H9 (cell line): ENCODE measurements around the gene LRRC8A. TPM values are rescaled to one million over a fixed set of nuclear protein-coding genes. Genes with fewer than 3 reads are reported as not detected.

ENCODE experiments used
- DNase-seq: peaks from one replicate; pipeline ENCODE4 v3.0.0-alpha.2; 2017
- H2AFZ ChIP-seq: one replicate; pipeline ENCODE4 v1.6.1; 2013; ENCODE audit warnings: mild to moderate bottlenecking, low read length, control low read depth, moderate library complexity
- H2AK5ac ChIP-seq: 2 replicates; pipeline ENCODE4 v1.6.1; 2013; ENCODE audit warnings: low read length, control low read depth, mixed read lengths; ENCODE audit not compliant: insufficient read length
- H2BK120ac ChIP-seq: one replicate; pipeline ENCODE4 v1.6.1; 2013; ENCODE audit warnings: low read depth, mild to moderate bottlenecking, low read length, control low read depth, inconsistent platforms; ENCODE audit not compliant: poor library complexity, severe bottlenecking
- H2BK12ac ChIP-seq: 2 replicates; pipeline ENCODE4 v1.6.1; 2013; ENCODE audit warnings: low read length, control low read depth, mixed read lengths, low read depth; ENCODE audit not compliant: insufficient read length
- H2BK15ac ChIP-seq: 2 replicates; pipeline ENCODE4 v1.6.1; 2013; ENCODE audit warnings: low read depth, low read length, control low read depth
- H2BK20ac ChIP-seq: one replicate; pipeline ENCODE4 v1.6.1; 2013; ENCODE audit warnings: low read depth, mild to moderate bottlenecking, low read length, control low read depth, inconsistent platforms; ENCODE audit not compliant: poor library complexity, severe bottlenecking
- H2BK5ac ChIP-seq: 2 replicates; pipeline ENCODE4 v1.6.1; 2013; ENCODE audit warnings: low read length, control low read depth, mixed read lengths; ENCODE audit not compliant: insufficient read length
- H3K14ac ChIP-seq: 2 replicates; pipeline ENCODE4 v1.6.1; 2013; ENCODE audit warnings: low read length, control low read depth; ENCODE audit not compliant: insufficient read depth
- H3K18ac ChIP-seq: 2 replicates; pipeline ENCODE4 v1.6.1; 2013; ENCODE audit warnings: low read depth, mild to moderate bottlenecking, mixed read lengths, low read length, control low read depth; ENCODE audit not compliant: insufficient read length
- H3K23ac ChIP-seq: 2 replicates; pipeline ENCODE4 v1.6.1; 2013; ENCODE audit warnings: low read length, control low read depth, mixed read lengths, low read depth; ENCODE audit not compliant: insufficient read length
- H3K23me2 ChIP-seq: 2 replicates; pipeline ENCODE4 v1.6.1; 2013; ENCODE audit warnings: low read depth, mild to moderate bottlenecking, mixed read lengths, low read length, control low read depth; ENCODE audit not compliant: insufficient read length, poor library complexity, severe bottlenecking
- H3K27ac ChIP-seq: 2 replicates; pipeline ENCODE4 v1.5.1; 2013; ENCODE audit warnings: low read length, control low read depth, mixed read lengths, low read depth; ENCODE audit not compliant: insufficient read length
- H3K27me3 ChIP-seq: 2 replicates; pipeline ENCODE4 v1.6.1; 2013; ENCODE audit warnings: low read length, control low read depth, inconsistent platforms; ENCODE audit not compliant: insufficient read depth
- H3K4ac ChIP-seq: 2 replicates; pipeline ENCODE4 v1.6.1; 2013; ENCODE audit warnings: low read depth, mild to moderate bottlenecking, control low read depth, inconsistent platforms, low read length, moderate library complexity
- H3K4me1 ChIP-seq: 2 replicates; pipeline ENCODE4 v1.6.1; 2013; ENCODE audit warnings: low read length, control low read depth, inconsistent platforms; ENCODE audit not compliant: insufficient read depth
- H3K4me2 ChIP-seq: 2 replicates; pipeline ENCODE4 v1.6.1; 2013; ENCODE audit warnings: low read length, control low read depth, mixed read lengths; ENCODE audit not compliant: insufficient read length, insufficient read depth
- H3K56ac ChIP-seq: 2 replicates; pipeline ENCODE4 v1.6.1; 2013; ENCODE audit warnings: low read depth, mild to moderate bottlenecking, mixed read lengths, low read length, control low read depth; ENCODE audit not compliant: insufficient read length
- H3K79me1 ChIP-seq: 2 replicates; pipeline ENCODE4 v1.6.1; 2013; ENCODE audit warnings: low read depth, mild to moderate bottlenecking, moderate library complexity, low read length, control low read depth, inconsistent platforms; ENCODE audit not compliant: insufficient read depth, poor library complexity, severe bottlenecking
- H3K79me2 ChIP-seq: 2 replicates; pipeline ENCODE4 v1.6.1; 2013; ENCODE audit warnings: low read length, control low read depth, inconsistent platforms; ENCODE audit not compliant: insufficient read depth
- H3K9ac ChIP-seq: 2 replicates; pipeline ENCODE4 v1.6.1; 2013; ENCODE audit warnings: low read length, control low read depth, mixed read lengths; ENCODE audit not compliant: insufficient read length; ENCODE audit errors: extremely low read depth
- H3K9me3 ChIP-seq: one replicate; pipeline ENCODE4 v1.6.1; 2013; ENCODE audit warnings: low read depth, low read length, inconsistent platforms; ENCODE audit not compliant: control insufficient read depth
- H3T11ph ChIP-seq: one replicate; pipeline ENCODE4 v1.6.1; 2013; ENCODE audit warnings: mild to moderate bottlenecking, low read length, control low read depth, inconsistent platforms
- H4K20me1 ChIP-seq: one replicate; pipeline ENCODE4 v1.6.1; 2013; ENCODE audit not compliant: control insufficient read depth, insufficient read length, insufficient read depth
- H4K5ac ChIP-seq: 2 replicates; pipeline ENCODE4 v1.6.1; 2013; ENCODE audit warnings: low read depth, mild to moderate bottlenecking, mixed read lengths, low read length, control low read depth; ENCODE audit not compliant: insufficient read length
- H4K8ac ChIP-seq: replicated peaks from 2 replicates; pipeline ENCODE4 v1.6.1; 2013; ENCODE audit warnings: low read length, control low read depth, mixed read lengths, low read depth; ENCODE audit not compliant: insufficient read length
- H4K91ac ChIP-seq: 2 replicates; pipeline ENCODE4 v1.6.1; 2013; ENCODE audit warnings: low read depth, mild to moderate bottlenecking, moderate library complexity, mixed read lengths, low read length, control low read depth; ENCODE audit not compliant: insufficient read length
- H3K27ac Mint-ChIP-seq, 3 experiments: 2 replicates in 2 of 3; 3 replicates in 1 of 3; pipeline ENCODE4 v1.8.0; 2020 to 2021; ENCODE audit warnings: mixed read lengths in 3 of 3, mild to moderate bottlenecking in 1 of 3, moderate library complexity in 1 of 3
- H3K27me3 Mint-ChIP-seq: 2 replicates; pipeline ENCODE4 v1.8.0; 2021; ENCODE audit warnings: low read depth, mild to moderate bottlenecking, moderate library complexity, mixed read lengths
- H3K36me3 Mint-ChIP-seq, 3 experiments: 2 replicates in 2 of 3; 3 replicates in 1 of 3; pipeline ENCODE4 v1.8.0; 2020 to 2021; ENCODE audit warnings: low read depth in 3 of 3, mixed read lengths in 3 of 3; ENCODE audit not compliant: insufficient read depth in 1 of 3
- H3K4me1 Mint-ChIP-seq, 2 experiments: 2 replicates each; pipeline ENCODE4 v1.8.0; 2020; ENCODE audit warnings: mixed read lengths in 2 of 2
- H3K4me3 Mint-ChIP-seq, 2 experiments: 2 replicates in 1 of 2; 3 replicates in 1 of 2; pipeline ENCODE4 v1.8.0; 2020 to 2021; ENCODE audit warnings: mild to moderate bottlenecking in 2 of 2, mixed read lengths in 2 of 2, moderate library complexity in 1 of 2
- H3K9me3 Mint-ChIP-seq, 2 experiments: 2 replicates in 1 of 2; 3 replicates in 1 of 2; pipeline ENCODE4 v1.8.0; 2020; ENCODE audit warnings: mild to moderate bottlenecking in 2 of 2, mixed read lengths in 2 of 2, moderate library complexity in 1 of 2
- WGBS: extraction: QIAGEN DNeasy Blood & Tissue Kit; methylation state at CpG from one replicate; pipeline ENCODE4 v1.1.7; 2013; ENCODE audit warnings: missing lambda C conversion rate, low lambda C conversion rate, mixed read lengths; ENCODE audit not compliant: insufficient read length; ENCODE audit errors: extremely low coverage; 5-methylcytosine and 5-hydroxymethylcytosine counted together
- total RNA-seq: library from RNA; stranded (reverse); gene quantifications from 2 replicates; pipeline ENCODE4 v1.2.1, GENCODE V29; 2021
- TF ChIP-seq, protein P1 (sequence below): fragments of 200-600 bp; sonication (generic); conservative IDR thresholded peaks from 3 replicates; pipeline ENCODE4 v1.8.0; 2021; ENCODE audit warnings: antibody characterized with exemption, mild to moderate bottlenecking

The LRRC8A gene
- total RNA-seq, 1 experiment from 2014 or later = 76.0 TPM

DNA sequence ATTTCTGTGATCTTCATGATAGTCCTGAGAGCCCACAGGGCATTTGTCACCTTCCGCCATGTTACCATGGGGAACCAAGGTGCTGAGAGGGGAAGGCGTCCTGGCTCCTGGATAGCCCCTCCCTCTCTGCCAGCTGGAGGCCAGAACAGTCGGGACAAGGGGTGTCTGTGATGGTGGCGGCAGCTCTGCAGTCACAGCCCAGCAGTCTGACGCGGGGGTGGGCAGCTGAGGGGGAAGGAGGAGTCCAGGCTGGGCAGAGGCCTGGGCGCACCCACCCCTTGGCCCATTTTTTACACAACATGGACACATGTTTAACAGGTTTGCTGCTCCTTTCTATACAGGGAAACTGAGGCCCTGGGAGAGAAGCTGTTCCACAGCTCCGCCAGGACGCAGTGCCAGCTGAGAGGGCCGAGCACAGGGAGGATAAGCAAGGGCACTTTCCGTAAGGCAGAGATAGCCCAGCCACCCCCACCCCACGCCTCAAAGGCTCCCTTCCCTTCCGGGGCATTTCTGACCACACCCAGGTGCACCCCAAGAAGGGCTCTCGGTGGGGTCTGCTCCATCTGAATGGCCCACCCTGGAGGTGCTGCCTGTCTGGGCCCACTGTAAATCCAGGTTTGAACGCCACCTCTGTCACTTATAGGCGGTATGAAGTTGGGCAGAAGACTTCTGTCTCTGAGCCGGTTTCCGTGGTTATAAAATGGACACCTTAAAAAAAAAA lies 17.1 kb downstream of the LRRC8A start:
- Histone ChIP-seq H3K79me2 (peaks cover 3% of the 10 kb centered on the region; the same call in 1 of the 2 replicates), H4K91ac (no peak overlapping the region), H2BK12ac (no peak overlapping the region), H2AK5ac (no peak overlapping the region), H3K27me3 (no peaks in the 10 kb centered on the region), H4K5ac (no peak overlapping the region), H4K8ac (no peak overlapping the region), H3K18ac (no peak overlapping the region), H3K23ac (no peak overlapping the region), H2AFZ (no peak overlapping the region), H3K4me2 (no peak overlapping the region), H3T11ph (no peak overlapping the region), H3K9me3 (no peaks in the 10 kb centered on the region), H2BK15ac (no peak overlapping the region), H3K79me1 (no peaks in the 10 kb centered on the region), H2BK120ac (no peak overlapping the region), H2BK20ac (no peak overlapping the region), H3K14ac (no peak overlapping the region; the same call in 1 of the 2 replicates), H3K56ac (no peak overlapping the region), H3K4me1 (no peaks in the 10 kb centered on the region; the same call in 1 of the 2 replicates), H3K27ac (no peak overlapping the region), H3K4ac (no peak overlapping the region), H2BK5ac (no peak overlapping the region), H4K20me1 (no peaks in the 10 kb centered on the region), H3K9ac (no peak overlapping the region), H3K23me2 (no peaks in the 10 kb centered on the region)
- peaks cover 15 to 25% of the 10 kb centered on the region in 2 experiments for H3K4me1 Mint-ChIP-seq
- no CpG with 5 or more reads among the region's 18 CpGs for WGBS
- H3K4me3 Mint-ChIP-seq = no peak overlapping the region
- H3K36me3 Mint-ChIP-seq = peaks cover 12 to 30% (median 24%) of the 10 kb centered on the region in 3 experiments
- TF ChIP-seq, protein P1, sequence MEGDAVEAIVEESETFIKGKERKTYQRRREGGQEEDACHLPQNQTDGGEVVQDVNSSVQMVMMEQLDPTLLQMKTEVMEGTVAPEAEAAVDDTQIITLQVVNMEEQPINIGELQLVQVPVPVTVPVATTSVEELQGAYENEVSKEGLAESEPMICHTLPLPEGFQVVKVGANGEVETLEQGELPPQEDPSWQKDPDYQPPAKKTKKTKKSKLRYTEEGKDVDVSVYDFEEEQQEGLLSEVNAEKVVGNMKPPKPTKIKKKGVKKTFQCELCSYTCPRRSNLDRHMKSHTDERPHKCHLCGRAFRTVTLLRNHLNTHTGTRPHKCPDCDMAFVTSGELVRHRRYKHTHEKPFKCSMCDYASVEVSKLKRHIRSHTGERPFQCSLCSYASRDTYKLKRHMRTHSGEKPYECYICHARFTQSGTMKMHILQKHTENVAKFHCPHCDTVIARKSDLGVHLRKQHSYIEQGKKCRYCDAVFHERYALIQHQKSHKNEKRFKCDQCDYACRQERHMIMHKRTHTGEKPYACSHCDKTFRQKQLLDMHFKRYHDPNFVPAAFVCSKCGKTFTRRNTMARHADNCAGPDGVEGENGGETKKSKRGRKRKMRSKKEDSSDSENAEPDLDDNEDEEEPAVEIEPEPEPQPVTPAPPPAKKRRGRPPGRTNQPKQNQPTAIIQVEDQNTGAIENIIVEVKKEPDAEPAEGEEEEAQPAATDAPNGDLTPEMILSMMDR = no peak
- peak overlapping the region; percentile 68 to 85 (median 83); a peak in 4 of 7 replicates for H3K27ac Mint-ChIP-seq
- no peaks in the 10 kb centered on the region for H3K9me3 Mint-ChIP-seq
- DNase-seq = no peak
- H3K27me3 Mint-ChIP-seq = no peaks in the 10 kb centered on the region
